GM21723 (cell line): ENCODE data around the gene SKAP1.
A peak's percentile ranks its signal among the peaks of the same experiment; 100 is the strongest.

ENCODE experiments used
- ATAC-seq: cut with Tn5 transposase; IDR thresholded peaks from one replicate; pipeline ENCODE4 v1.9.1; 2021; ENCODE audit warnings: mild to moderate bottlenecking, moderate library complexity; ENCODE audit not compliant: unreplicated experiment

SKAP1 gene

GRCh38 chr17:48125829-48126531 is 304.0 kb downstream of the SKAP1 start:
- ATAC-seq = no peak

GRCh38 chr17:48123776-48124388 is 306.1 kb downstream of the SKAP1 start:
- no peak for ATAC-seq

GRCh38 chr17:48123111-48123510 is 306.9 kb downstream of the SKAP1 start:
- no peak for ATAC-seq

- ATAC-seq = no peak
Observed at GRCh38 chr17:48122665-48123045, 307.4 kb downstream of the SKAP1 start.

GRCh38 chr17:48121923-48122664 is 307.9 kb downstream of the SKAP1 start:
- ATAC-seq = no peak

GRCh38 chr17:48113201-48113676 is 316.8 kb downstream of the SKAP1 start:
- peak; percentile 37 for ATAC-seq

- no peak for ATAC-seq
Observed at GRCh38 chr17:48111937-48112241, 318.1 kb downstream of the SKAP1 start.

- no peak for ATAC-seq
Observed at GRCh38 chr17:48110761-48111160, 319.3 kb downstream of the SKAP1 start.

- peak; percentile 80 for ATAC-seq
Observed at GRCh38 chr17:48107137-48108055, 322.6 kb downstream of the SKAP1 start, which contains the start of gene SNX11. SNX11 (plus strand) TSS chr17:48107766; CDS start chr17:48112044, 4,278 bp downstream.

- ATAC-seq = no peak
Observed at GRCh38 chr17:48106802-48107136, 323.2 kb downstream of the SKAP1 start.

- no peak for ATAC-seq
Observed at GRCh38 chr17:48104440-48104839, 325.6 kb downstream of the SKAP1 start.

GRCh38 chr17:48102798-48103715 is 327.0 kb downstream of the SKAP1 start:
- no peak for ATAC-seq

GRCh38 chr17:48102043-48102750 is 327.8 kb downstream of the SKAP1 start:
- no peak for ATAC-seq

GRCh38 chr17:48101012-48101720 is 328.8 kb downstream of the SKAP1 start, which contains the start of gene CBX1:
CBX1 (minus strand) TSS chr17:48101478; CDS start chr17:48077004, 24,474 bp downstream.
- ATAC-seq = peak; percentile 89

- no peak for ATAC-seq
Observed at GRCh38 chr17:48100591-48101011, 329.4 kb downstream of the SKAP1 start.

GRCh38 chr17:48100160-48100559 is 329.9 kb downstream of the SKAP1 start:
- no peak for ATAC-seq

- ATAC-seq = no peak
Observed at GRCh38 chr17:48095611-48096010, 334.4 kb downstream of the SKAP1 start.

GRCh38 chr17:48093341-48094045 is 336.5 kb downstream of the SKAP1 start:
- ATAC-seq = no peak
